ENCODE measurements around the gene INPP4B.

DNA sequence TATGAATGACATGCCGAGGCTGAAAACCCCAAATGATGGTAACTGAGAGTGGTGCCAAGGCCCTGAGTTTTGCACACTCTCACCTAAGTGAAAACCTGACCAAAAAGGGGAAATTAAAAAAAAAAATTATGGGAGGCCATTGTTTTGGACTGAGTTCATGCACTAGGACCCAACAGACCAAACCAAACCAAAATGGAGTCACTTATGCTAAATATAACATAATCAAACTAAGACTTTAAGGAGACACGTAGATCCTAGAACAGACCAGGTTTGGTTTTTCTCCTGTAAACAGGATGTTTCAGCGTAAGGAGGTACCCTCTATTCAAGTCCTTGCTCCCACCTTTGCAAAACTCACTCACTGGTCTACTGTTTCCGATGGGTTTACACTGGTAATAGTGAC is 453.0 kb downstream of the INPP4B start:
- no peak for TF ChIP-seq EGR1 (IDR thresholded peaks at IDR 0.05; ENCODE audit: low read depth)
- no peak for TF ChIP-seq CEBPB (IDR thresholded peaks at IDR 0.05; ENCODE audit: low read depth)
- TF ChIP-seq POLR2AphosphoS5 (IDR thresholded peaks at IDR 0.05; ENCODE audit: low read depth, low read length): no peak
- TF ChIP-seq CTCF (IDR thresholded peaks at IDR 0.05 in 2 of 3, conservative IDR thresholded peaks at IDR 0.05 in 1 of 3; ENCODE audit: borderline replicate concordance in 1 of 3, insufficient read depth in 1 of 3, low read depth in 2 of 3, low read length in 2 of 3): no peak
